ENCODE data around the gene UBAP1L. TPM values are rescaled to one million over a fixed set of nuclear protein-coding genes. Genes with fewer than 3 reads are reported as not detected.
A peak's percentile ranks its signal among the peaks of the same experiment; 100 is the strongest.

Gene UBAP1L
- total and polyA plus RNA-seq, 2 of the 4 experiments (the other 2 are of a cell fraction), result 0.36 to 1.1 TPM

DNA sequence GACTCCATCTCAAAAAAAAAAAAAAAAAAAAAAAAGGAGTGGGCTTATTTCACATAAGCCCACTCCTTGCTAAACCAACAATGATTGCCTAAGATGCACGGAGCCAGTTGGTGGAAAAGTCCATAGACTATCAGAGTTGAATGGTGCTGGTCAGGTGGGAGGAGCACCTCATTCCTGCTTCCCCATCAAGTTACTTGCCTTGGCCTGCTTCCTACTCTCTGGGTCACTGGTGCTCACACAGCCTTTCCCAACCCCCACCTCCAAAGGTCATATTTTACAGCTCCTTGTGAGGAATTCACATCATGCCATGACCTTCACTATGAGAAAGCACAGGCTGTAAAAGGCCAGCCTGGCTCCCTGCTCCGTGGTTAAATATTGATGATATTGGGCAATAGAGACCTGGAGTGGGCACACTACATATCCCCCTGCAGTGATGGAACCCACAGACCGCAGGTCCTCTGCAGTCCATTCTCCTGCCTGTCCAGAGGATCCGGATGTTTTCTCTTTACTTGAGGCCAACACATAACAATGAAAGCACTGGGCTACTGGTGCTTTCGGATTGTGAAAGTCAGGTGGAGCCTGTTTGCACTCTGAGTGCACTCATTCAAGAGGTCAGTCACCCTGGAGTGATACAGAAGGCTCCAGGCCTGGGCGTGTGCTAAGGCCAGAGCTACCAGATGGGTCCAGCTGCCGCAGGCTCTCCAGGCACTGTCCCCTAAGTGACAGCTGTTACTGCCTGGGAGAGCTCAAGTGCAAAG lies 70.1 kb downstream of the UBAP1L start, which contains the start of gene SLC51B:
Gene SLC51B, plus strand, starts transcription at position 664 of the 758 bp plus-strand sequence. CDS start 4,618 bp downstream, outside the sequence.
- H2AFZ ChIP-seq (replicated peaks; ENCODE audit: low read length, poor library complexity), result peak within 1 kb of the TSS; percentile 23
- peak within 1 kb of the TSS; percentile 41 for H3K4ac ChIP-seq (ENCODE audit: low read depth, low read length)
- no peak within 1 kb of the TSS for H3K18ac ChIP-seq (ENCODE audit: low read depth, low read length)
- WGBS, 2 experiments (ENCODE audit: extremely low coverage in 2 of 2, insufficient read length in 1 of 2), result 67% methylated on average over 1 of the region's 7 CpGs; no CpG with 5 or more reads in 1 of the 2 experiments
- ATAC-seq (ENCODE audit: low read depth), result no peak
- intact Hi-C loops (cut with micrococcal nuclease) (no loop called here), dilution Hi-C loops (cut with HindIII; ENCODE audit: low sequenced_read_pairs, unreplicated experiment) (no loop called here), in situ Hi-C loops (cut with MboI; ENCODE audit: low sequenced_read_pairs) (no loop called here)
- H3K9me1 ChIP-seq (ENCODE audit: insufficient read depth, low read length), result peaks cover 21% of the 10 kb centered on the region
- BruUV-seq (replicated peaks), result no TSS peak
- TF ChIP-seq, protein P1, sequence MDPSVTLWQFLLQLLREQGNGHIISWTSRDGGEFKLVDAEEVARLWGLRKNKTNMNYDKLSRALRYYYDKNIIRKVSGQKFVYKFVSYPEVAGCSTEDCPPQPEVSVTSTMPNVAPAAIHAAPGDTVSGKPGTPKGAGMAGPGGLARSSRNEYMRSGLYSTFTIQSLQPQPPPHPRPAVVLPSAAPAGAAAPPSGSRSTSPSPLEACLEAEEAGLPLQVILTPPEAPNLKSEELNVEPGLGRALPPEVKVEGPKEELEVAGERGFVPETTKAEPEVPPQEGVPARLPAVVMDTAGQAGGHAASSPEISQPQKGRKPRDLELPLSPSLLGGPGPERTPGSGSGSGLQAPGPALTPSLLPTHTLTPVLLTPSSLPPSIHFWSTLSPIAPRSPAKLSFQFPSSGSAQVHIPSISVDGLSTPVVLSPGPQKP (IDR thresholded peaks at IDR 0.05; ENCODE audit: borderline replicate concordance, low read depth, low read length), result no peak
- TF ChIP-seq NFE2L2 (IDR thresholded peaks at IDR 0.05; ENCODE audit: low read depth, low read length) (no peak), RCOR1 (IDR thresholded peaks at IDR 0.05; ENCODE audit: insufficient replicate concordance, low read length) (no peak), CEBPB (IDR thresholded peaks at IDR 0.05; ENCODE audit: low read depth, low read length) (peak; percentile 33; the same call in 1 of the 2 replicates), SMC3 (IDR thresholded peaks at IDR 0.05; ENCODE audit: low read depth, low read length) (no peak)
- no peaks in the 10 kb centered on the region for H3K9me3 ChIP-seq (ENCODE audit: control insufficient read depth, insufficient read depth, low read length)
- no peak within 1 kb of the TSS for H3K9ac ChIP-seq (ENCODE audit: low read depth, low read length)
- peaks cover 21% of the 10 kb centered on the region for H3K4me1 ChIP-seq (ENCODE audit: control insufficient read depth, insufficient read depth, low read length)
- H2BK15ac ChIP-seq (ENCODE audit: low read depth, low read length), result no peak within 1 kb of the TSS; the same call in 2 of the 3 replicates
- H2AK5ac ChIP-seq (ENCODE audit: low read depth, low read length), result peak within 1 kb of the TSS; percentile 61
- H4K91ac ChIP-seq (ENCODE audit: insufficient read depth, low read depth, low read length), result 0 out of 2 replicates have a peak within 1 kb of the TSS, but pooled peaks have one; percentile 14
- no peak within 1 kb of the TSS for H3K56ac ChIP-seq (ENCODE audit: extremely low read depth, insufficient read depth, low read length)
- no peaks in the 10 kb centered on the region for H3K36me3 ChIP-seq (ENCODE audit: control insufficient read depth, insufficient read depth, low read length)
- H2AK9ac ChIP-seq (replicated peaks; ENCODE audit: low read depth, low read length, poor library complexity), result peak within 1 kb of the TSS; percentile 68
- H3K4me2 ChIP-seq (ENCODE audit: low read depth, low read length), result no peak within 1 kb of the TSS; the same call in 1 of the 2 replicates
- no peak within 1 kb of the TSS for H3K23ac ChIP-seq (ENCODE audit: low read depth, low read length)
- no peaks in the 10 kb centered on the region for H3K27me3 ChIP-seq (ENCODE audit: control insufficient read depth, insufficient read depth, low read length)
- H3K79me1 ChIP-seq (ENCODE audit: low read depth in 1 of 2, low read length in 2 of 2), result no peaks in the 10 kb centered on the region; a peak in 1 of 4 replicates
- H2BK20ac ChIP-seq (ENCODE audit: low read depth, low read length), result peak within 1 kb of the TSS; percentile 44
- H2BK120ac ChIP-seq (ENCODE audit: low read depth, low read length), result peak within 1 kb of the TSS; percentile 12; the same call in 1 of the 2 replicates
- peak within 1 kb of the TSS in 1 of 2 experiments; percentile 42; a peak in 1 of 4 replicates for H4K8ac ChIP-seq (ENCODE audit: low read depth in 2 of 2, low read length in 2 of 2)
- H3K14ac ChIP-seq (replicated peaks; ENCODE audit: low read depth, low read length), result peak within 1 kb of the TSS; percentile 31; the same call in 1 of the 2 replicates
- H4K20me1 ChIP-seq (ENCODE audit: insufficient read depth, low read length), result no peaks in the 10 kb centered on the region
- no peak within 1 kb of the TSS for H3K27ac ChIP-seq (ENCODE audit: insufficient read depth, low read length)
- ChIA-PET CTCF (interaction anchor here (0.6 to 1.9 kb wide), 3 partner anchors 11 to 58 kb away, joined by 3 to 7 read pairs (median 6); no protein-coding TSS in a partner anchor), POLR2A (ENCODE audit: unreplicated experiment) (no interaction called here)
- no peak for DNase-seq
- H4K5ac ChIP-seq (ENCODE audit: low read depth, low read length), result peak within 1 kb of the TSS; percentile 5; the same call in 1 of the 2 replicates
- H3K4me3 ChIP-seq (ENCODE audit: insufficient read depth, low read depth, low read length), result no peak within 1 kb of the TSS
- no peak within 1 kb of the TSS for H2BK5ac ChIP-seq (ENCODE audit: low read depth, low read length, poor library complexity, severe bottlenecking)
